ENCODE results near the gene MAP1LC3B.

The MAP1LC3B gene

GRCh38 chr16:87369117-87369765, 22.9 kb upstream of the MAP1LC3B start:
- Histone ChIP-seq H3K4me1 (ENCODE audit: insufficient read depth, low read length, severe bottlenecking) (peaks cover 10% of the 10 kb centered on the region), H3K4me3 (ENCODE audit: low read depth, low read length, poor library complexity, severe bottlenecking) (no peak overlapping the region), H3K79me2 (ENCODE audit: insufficient read depth, low read length) (peaks cover 29% of the 10 kb centered on the region), H3K9me3 (ENCODE audit: low read length) (no peaks in the 10 kb centered on the region), H3K9me2 (ENCODE audit: low read depth, low read length) (no peaks in the 10 kb centered on the region), H4K20me1 (ENCODE audit: insufficient read depth, low read length) (no peaks in the 10 kb centered on the region), H2AFZ (ENCODE audit: low read length) (no peak overlapping the region), H3K9ac (ENCODE audit: low read length) (no peak overlapping the region), H3K27me3 (ENCODE audit: insufficient read depth, low read length) (no peaks in the 10 kb centered on the region), H3K27ac (ENCODE audit: low read depth, low read length, poor library complexity, severe bottlenecking) (no peak overlapping the region), H3K36me3 (ENCODE audit: insufficient read depth, low read length) (peaks cover 1% of the 10 kb centered on the region; the same call in 1 of the 2 replicates), H3F3A (ENCODE audit: insufficient read depth, low read length) (no peaks in the 10 kb centered on the region), H3K4me2 (ENCODE audit: low read length) (no peak overlapping the region)
- TF ChIP-seq, protein P1, sequence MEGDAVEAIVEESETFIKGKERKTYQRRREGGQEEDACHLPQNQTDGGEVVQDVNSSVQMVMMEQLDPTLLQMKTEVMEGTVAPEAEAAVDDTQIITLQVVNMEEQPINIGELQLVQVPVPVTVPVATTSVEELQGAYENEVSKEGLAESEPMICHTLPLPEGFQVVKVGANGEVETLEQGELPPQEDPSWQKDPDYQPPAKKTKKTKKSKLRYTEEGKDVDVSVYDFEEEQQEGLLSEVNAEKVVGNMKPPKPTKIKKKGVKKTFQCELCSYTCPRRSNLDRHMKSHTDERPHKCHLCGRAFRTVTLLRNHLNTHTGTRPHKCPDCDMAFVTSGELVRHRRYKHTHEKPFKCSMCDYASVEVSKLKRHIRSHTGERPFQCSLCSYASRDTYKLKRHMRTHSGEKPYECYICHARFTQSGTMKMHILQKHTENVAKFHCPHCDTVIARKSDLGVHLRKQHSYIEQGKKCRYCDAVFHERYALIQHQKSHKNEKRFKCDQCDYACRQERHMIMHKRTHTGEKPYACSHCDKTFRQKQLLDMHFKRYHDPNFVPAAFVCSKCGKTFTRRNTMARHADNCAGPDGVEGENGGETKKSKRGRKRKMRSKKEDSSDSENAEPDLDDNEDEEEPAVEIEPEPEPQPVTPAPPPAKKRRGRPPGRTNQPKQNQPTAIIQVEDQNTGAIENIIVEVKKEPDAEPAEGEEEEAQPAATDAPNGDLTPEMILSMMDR (IDR thresholded peaks at IDR 0.05; ENCODE audit: low read length): no peak
- TF ChIP-seq EZH2 (IDR thresholded peaks at IDR 0.05; ENCODE audit: borderline replicate concordance, low read length): no peak

DNA sequence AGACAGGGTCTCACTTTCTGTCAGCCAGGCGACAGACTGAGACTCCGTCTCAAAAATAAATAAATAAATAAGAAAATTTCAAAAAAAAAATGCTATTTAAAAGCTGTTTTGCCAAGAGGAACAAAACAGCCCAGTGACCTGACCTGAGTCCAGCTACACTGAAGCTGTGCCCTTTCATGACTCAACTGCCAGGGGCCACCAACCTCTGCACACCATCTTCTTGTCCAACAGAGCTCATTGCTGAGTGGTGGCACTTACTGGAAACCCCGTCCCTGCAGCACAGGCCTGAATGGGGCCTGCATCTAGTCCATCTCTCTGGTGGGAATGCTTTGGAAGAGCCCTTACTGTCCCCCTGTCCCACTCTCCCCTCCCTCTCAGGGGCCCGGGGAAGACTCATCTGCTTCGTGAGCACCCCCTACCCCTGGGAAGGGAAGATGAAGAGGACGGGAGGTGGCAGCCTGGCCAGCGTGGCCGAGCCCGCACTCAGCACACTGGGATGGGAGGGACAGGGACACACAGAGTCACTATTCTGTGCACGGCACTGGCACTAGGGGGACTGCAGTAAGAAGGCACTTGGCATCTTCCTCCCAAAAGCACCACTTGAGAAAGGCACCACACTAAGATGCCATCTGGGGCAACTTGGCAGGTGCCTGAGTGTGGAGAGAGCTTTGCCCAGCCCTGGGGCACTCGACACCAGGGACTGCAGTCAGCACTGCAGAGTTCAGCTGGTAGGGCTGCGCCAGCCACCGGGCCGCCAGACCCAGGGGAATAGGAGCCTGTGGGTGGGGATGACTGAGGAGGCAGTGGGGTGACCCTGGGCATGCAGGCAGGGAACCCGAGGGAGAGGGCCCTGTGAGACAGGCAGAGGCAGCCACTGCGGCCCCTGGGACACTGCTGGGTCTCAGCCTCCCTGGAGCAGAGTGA, 22.1 kb upstream of the MAP1LC3B start:
- H3K4me2 ChIP-seq (ENCODE audit: low read length): no peak overlapping the region
- H4K20me1 ChIP-seq (ENCODE audit: insufficient read depth, low read length): no peaks in the 10 kb centered on the region
- H3K9me2 ChIP-seq (ENCODE audit: low read depth, low read length): no peaks in the 10 kb centered on the region
- TF ChIP-seq EZH2 (IDR thresholded peaks at IDR 0.05; ENCODE audit: borderline replicate concordance, low read length): no peak
- TF ChIP-seq, protein P1 (IDR thresholded peaks at IDR 0.05; ENCODE audit: low read length): no peak
- H3K9me3 ChIP-seq (ENCODE audit: low read length): no peaks in the 10 kb centered on the region
- no peak overlapping the region for H2AFZ ChIP-seq (ENCODE audit: low read length)
- no peak overlapping the region for H3K27ac ChIP-seq (ENCODE audit: low read depth, low read length, poor library complexity, severe bottlenecking)
- peaks cover 4% of the 10 kb centered on the region; the same call in 1 of the 2 replicates for H3K36me3 ChIP-seq (ENCODE audit: insufficient read depth, low read length)
- peaks cover 10% of the 10 kb centered on the region for H3K4me1 ChIP-seq (ENCODE audit: insufficient read depth, low read length, severe bottlenecking)
- H3K4me3 ChIP-seq (ENCODE audit: low read depth, low read length, poor library complexity, severe bottlenecking): no peak overlapping the region
- no peaks in the 10 kb centered on the region for H3F3A ChIP-seq (ENCODE audit: insufficient read depth, low read length)
- peaks cover 35% of the 10 kb centered on the region for H3K79me2 ChIP-seq (ENCODE audit: insufficient read depth, low read length)
- no peaks in the 10 kb centered on the region for H3K27me3 ChIP-seq (ENCODE audit: insufficient read depth, low read length)
- no peak overlapping the region for H3K9ac ChIP-seq (ENCODE audit: low read length)

GRCh38 chr16:87371261-87371866, 20.8 kb upstream of the MAP1LC3B start:
- H3K27ac ChIP-seq (ENCODE audit: low read depth, low read length, poor library complexity, severe bottlenecking): no peak overlapping the region
- no peaks in the 10 kb centered on the region for H3K9me3 ChIP-seq (ENCODE audit: low read length)
- H3K4me1 ChIP-seq (ENCODE audit: insufficient read depth, low read length, severe bottlenecking): peaks cover 10% of the 10 kb centered on the region
- H3F3A ChIP-seq (ENCODE audit: insufficient read depth, low read length): no peaks in the 10 kb centered on the region
- no peaks in the 10 kb centered on the region for H4K20me1 ChIP-seq (ENCODE audit: insufficient read depth, low read length)
- no peak overlapping the region for H2AFZ ChIP-seq (ENCODE audit: low read length)
- no peaks in the 10 kb centered on the region for H3K27me3 ChIP-seq (ENCODE audit: insufficient read depth, low read length)
- H3K9ac ChIP-seq (ENCODE audit: low read length): no peak overlapping the region
- H3K79me2 ChIP-seq (ENCODE audit: insufficient read depth, low read length): peaks cover 44% of the 10 kb centered on the region
- H3K9me2 ChIP-seq (ENCODE audit: low read depth, low read length): no peaks in the 10 kb centered on the region
- TF ChIP-seq EZH2 (IDR thresholded peaks at IDR 0.05; ENCODE audit: borderline replicate concordance, low read length): no peak
- TF ChIP-seq, protein P1 (IDR thresholded peaks at IDR 0.05; ENCODE audit: low read length): no peak
- peaks cover 4% of the 10 kb centered on the region; the same call in 1 of the 2 replicates for H3K36me3 ChIP-seq (ENCODE audit: insufficient read depth, low read length)
- no peak overlapping the region for H3K4me3 ChIP-seq (ENCODE audit: low read depth, low read length, poor library complexity, severe bottlenecking)
- no peak overlapping the region for H3K4me2 ChIP-seq (ENCODE audit: low read length)

All from OCI-LY1 (cell line).